Measurements from ENCODE around the gene RPRML.
A peak's percentile ranks its signal among the peaks of the same experiment; 100 is the strongest.

RPRML gene

GRCh38 chr17:46944931-46945330 lies 34.1 kb downstream of the RPRML start:
- H3K27me3 ChIP-seq (ENCODE audit: insufficient read depth, low read length) = no peaks in the 10 kb centered on the region
- WGBS = 90% methylated on average over 10 of the region's 10 CpGs

GRCh38 chr17:46943501-46944393 lies 35.3 kb downstream of the RPRML start:
- H3K27ac ChIP-seq (ENCODE audit: low read depth, low read length) = no peak overlapping the region
- H3K4me1 ChIP-seq (ENCODE audit: insufficient read depth, low read length) = peaks cover 16% of the 10 kb centered on the region
- no peaks in the 10 kb centered on the region for H3K27me3 ChIP-seq (ENCODE audit: insufficient read depth, low read length)
- no peak overlapping the region for H3K4me3 ChIP-seq (ENCODE audit: low read length)
- H3K36me3 ChIP-seq (ENCODE audit: insufficient read depth, low read length) = peaks cover 19% of the 10 kb centered on the region
- no peaks in the 10 kb centered on the region for H3K9me3 ChIP-seq (ENCODE audit: insufficient read depth, low read depth, low read length)
- 49% methylated on average over 21 of the region's 21 CpGs for WGBS
- H3K9ac ChIP-seq (ENCODE audit: low read depth, low read length) = 0 out of 2 replicates have a peak overlapping the region, but pooled peaks have one; percentile 1

More at GRCh38 chr17:46944931-46945330, 34.1 kb downstream of the RPRML start:
- peaks cover 7% of the 10 kb centered on the region for H3K36me3 ChIP-seq (ENCODE audit: insufficient read depth, low read length)
- no peak overlapping the region for H3K9ac ChIP-seq (ENCODE audit: low read depth, low read length)
- H3K9me3 ChIP-seq (ENCODE audit: insufficient read depth, low read depth, low read length) = no peaks in the 10 kb centered on the region
- H3K4me3 ChIP-seq (ENCODE audit: low read length) = no peak overlapping the region
- peaks cover 16% of the 10 kb centered on the region for H3K4me1 ChIP-seq (ENCODE audit: insufficient read depth, low read length)
- no peak overlapping the region for H3K27ac ChIP-seq (ENCODE audit: low read depth, low read length)

GRCh38 chr17:46943218-46943500 lies 35.9 kb downstream of the RPRML start:
- peaks cover 24% of the 10 kb centered on the region for H3K36me3 ChIP-seq (ENCODE audit: insufficient read depth, low read length)
- H3K27me3 ChIP-seq (ENCODE audit: insufficient read depth, low read length) = no peaks in the 10 kb centered on the region
- no peak overlapping the region for H3K9ac ChIP-seq (ENCODE audit: low read depth, low read length)
- peaks cover 16% of the 10 kb centered on the region for H3K4me1 ChIP-seq (ENCODE audit: insufficient read depth, low read length)
- no peak overlapping the region for H3K4me3 ChIP-seq (ENCODE audit: low read length)
- whole genome bisulfite sequencing = 79% methylated on average over 2 of the region's 2 CpGs
- H3K27ac ChIP-seq (ENCODE audit: low read depth, low read length) = peak overlapping the region; percentile 24; the same call in 1 of the 2 replicates
- no peaks in the 10 kb centered on the region for H3K9me3 ChIP-seq (ENCODE audit: insufficient read depth, low read depth, low read length)

GRCh38 chr17:46942441-46943217 lies 36.4 kb downstream of the RPRML start:
- H3K27ac ChIP-seq (ENCODE audit: low read depth, low read length) = peak overlapping the region; percentile 24; the same call in 1 of the 2 replicates
- no peaks in the 10 kb centered on the region for H3K9me3 ChIP-seq (ENCODE audit: insufficient read depth, low read depth, low read length)
- H3K4me1 ChIP-seq (ENCODE audit: insufficient read depth, low read length) = peaks cover 16% of the 10 kb centered on the region
- H3K4me3 ChIP-seq (ENCODE audit: low read length) = no peak overlapping the region
- H3K9ac ChIP-seq (ENCODE audit: low read depth, low read length) = no peak overlapping the region
- no peaks in the 10 kb centered on the region for H3K27me3 ChIP-seq (ENCODE audit: insufficient read depth, low read length)
- WGBS = 70% methylated on average over 10 of the region's 10 CpGs
- H3K36me3 ChIP-seq (ENCODE audit: insufficient read depth, low read length) = peaks cover 28% of the 10 kb centered on the region

GRCh38 chr17:46940692-46941404 lies 38.2 kb downstream of the RPRML start:
- Histone ChIP-seq H3K4me1 (ENCODE audit: insufficient read depth, low read length) (peaks cover 16% of the 10 kb centered on the region), H3K36me3 (ENCODE audit: insufficient read depth, low read length) (peaks cover 46% of the 10 kb centered on the region), H3K9me3 (ENCODE audit: insufficient read depth, low read depth, low read length) (no peaks in the 10 kb centered on the region), H3K27ac (ENCODE audit: low read depth, low read length) (peak overlapping the region; percentile 23; the same call in 1 of the 2 replicates), H3K4me3 (ENCODE audit: low read length) (no peak overlapping the region), H3K9ac (ENCODE audit: low read depth, low read length) (no peak overlapping the region), H3K27me3 (ENCODE audit: insufficient read depth, low read length) (no peaks in the 10 kb centered on the region)
- 48% methylated on average over 6 of the region's 7 CpGs for whole genome bisulfite sequencing

GRCh38 chr17:46935658-46936266 lies 43.3 kb downstream of the RPRML start:
- no peaks in the 10 kb centered on the region for H3K4me1 ChIP-seq (ENCODE audit: insufficient read depth, low read length)
- no peak overlapping the region for H3K9ac ChIP-seq (ENCODE audit: low read depth, low read length)
- H3K27me3 ChIP-seq (ENCODE audit: insufficient read depth, low read length) = no peaks in the 10 kb centered on the region
- no peaks in the 10 kb centered on the region for H3K9me3 ChIP-seq (ENCODE audit: insufficient read depth, low read depth, low read length)
- WGBS = 88% methylated on average over 7 of the region's 7 CpGs
- H3K4me3 ChIP-seq (ENCODE audit: low read length) = no peak overlapping the region
- H3K27ac ChIP-seq (ENCODE audit: low read depth, low read length) = no peak overlapping the region
- H3K36me3 ChIP-seq (ENCODE audit: insufficient read depth, low read length) = peaks cover 94% of the 10 kb centered on the region

- no peak overlapping the region for H3K9ac ChIP-seq (ENCODE audit: low read depth, low read length)
- H3K27ac ChIP-seq (ENCODE audit: low read depth, low read length) = no peak overlapping the region
- WGBS = 95% methylated on average over 4 of the region's 4 CpGs
- peaks cover 72% of the 10 kb centered on the region for H3K36me3 ChIP-seq (ENCODE audit: insufficient read depth, low read length)
- no peaks in the 10 kb centered on the region for H3K4me1 ChIP-seq (ENCODE audit: insufficient read depth, low read length)
- H3K27me3 ChIP-seq (ENCODE audit: insufficient read depth, low read length) = no peaks in the 10 kb centered on the region
- H3K9me3 ChIP-seq (ENCODE audit: insufficient read depth, low read depth, low read length) = no peaks in the 10 kb centered on the region
- H3K4me3 ChIP-seq (ENCODE audit: low read length) = no peak overlapping the region
Measured at GRCh38 chr17:46931596-46931995, 47.5 kb downstream of the RPRML start.

GRCh38 chr17:46930051-46930450 lies 49.0 kb downstream of the RPRML start:
- Histone ChIP-seq H3K36me3 (ENCODE audit: insufficient read depth, low read length) (peaks cover 57% of the 10 kb centered on the region), H3K9ac (ENCODE audit: low read depth, low read length) (no peak overlapping the region), H3K27me3 (ENCODE audit: insufficient read depth, low read length) (no peaks in the 10 kb centered on the region), H3K4me1 (ENCODE audit: insufficient read depth, low read length) (no peaks in the 10 kb centered on the region), H3K27ac (ENCODE audit: low read depth, low read length) (no peak overlapping the region), H3K9me3 (ENCODE audit: insufficient read depth, low read depth, low read length) (no peaks in the 10 kb centered on the region), H3K4me3 (ENCODE audit: low read length) (no peak overlapping the region)
- WGBS = 100% methylated on average over 4 of the region's 4 CpGs

- Histone ChIP-seq H3K27ac (ENCODE audit: low read depth, low read length) (no peak overlapping the region), H3K36me3 (ENCODE audit: insufficient read depth, low read length) (peaks cover 51% of the 10 kb centered on the region), H3K9me3 (ENCODE audit: insufficient read depth, low read depth, low read length) (no peaks in the 10 kb centered on the region), H3K9ac (ENCODE audit: low read depth, low read length) (no peak overlapping the region), H3K4me1 (ENCODE audit: insufficient read depth, low read length) (no peaks in the 10 kb centered on the region), H3K27me3 (ENCODE audit: insufficient read depth, low read length) (no peaks in the 10 kb centered on the region), H3K4me3 (ENCODE audit: low read length) (no peak overlapping the region)
- 82% methylated on average over 6 of the region's 6 CpGs for WGBS
Measured at GRCh38 chr17:46929413-46929812, 49.6 kb downstream of the RPRML start.

GRCh38 chr17:46928467-46929261 lies 50.4 kb downstream of the RPRML start:
- Histone ChIP-seq H3K27ac (ENCODE audit: low read depth, low read length) (no peak overlapping the region), H3K4me1 (ENCODE audit: insufficient read depth, low read length) (peaks cover 5% of the 10 kb centered on the region; the same call in 1 of the 2 replicates), H3K36me3 (ENCODE audit: insufficient read depth, low read length) (peaks cover 43% of the 10 kb centered on the region)

More at GRCh38 chr17:46928467-46929261, 50.4 kb downstream of the RPRML start:
- no peaks in the 10 kb centered on the region for H3K27me3 ChIP-seq (ENCODE audit: insufficient read depth, low read length)
- H3K9ac ChIP-seq (ENCODE audit: low read depth, low read length) = no peak overlapping the region
- 91% methylated on average over 10 of the region's 10 CpGs for WGBS
- H3K9me3 ChIP-seq (ENCODE audit: insufficient read depth, low read depth, low read length) = no peaks in the 10 kb centered on the region
- no peak overlapping the region for H3K4me3 ChIP-seq (ENCODE audit: low read length)

Measured in HUES64 (cell line).